Cardiac fibroblast (primary cell): Measurements from ENCODE around the gene FOCAD.

Experiments
- DNase-seq, 2 donors: peaks; one replicate each; pipeline versions ENCODE4 v3.0.0 to v3.0.0-alpha.2; 2010; ENCODE audit warnings: low read depth in 2 of 2
- H3K4me3 ChIP-seq, 2 donors: replicated peaks in 1 of 2; 1 replicate in 1 of 2; 2 replicates in 1 of 2; pipeline ENCODE4 v1.5.1; 2011; ENCODE audit warnings: low read depth in 2 of 2, low read length in 2 of 2, mild to moderate bottlenecking in 2 of 2, moderate library complexity in 1 of 2
- TF ChIP-seq, protein P1 (sequence below): IDR thresholded peaks from one replicate; pipeline ENCODE4 v1.5.1; 2011; ENCODE audit warnings: low read depth, mild to moderate bottlenecking, low read length, inconsistent platforms

The FOCAD gene

DNA sequence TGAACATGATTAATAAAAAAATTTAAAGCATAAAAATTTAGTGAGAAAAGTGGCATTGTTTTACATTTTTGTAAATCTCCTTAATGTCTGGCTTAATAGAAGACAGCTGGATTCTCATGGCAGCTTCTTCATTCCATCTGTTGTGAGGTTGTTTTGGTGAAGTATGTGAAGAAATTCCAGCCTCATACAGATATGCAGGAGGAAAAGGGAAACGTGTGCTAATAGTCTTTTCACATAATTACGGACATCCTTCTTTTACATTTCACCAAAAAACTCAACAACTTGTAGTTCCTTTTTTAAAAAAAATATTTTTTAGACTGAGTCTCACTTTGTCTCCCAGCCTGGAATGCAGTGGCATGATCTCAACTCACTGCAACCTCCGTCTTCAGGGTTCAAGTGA, 300.4 kb downstream of the FOCAD start:
- TF ChIP-seq, protein P1, sequence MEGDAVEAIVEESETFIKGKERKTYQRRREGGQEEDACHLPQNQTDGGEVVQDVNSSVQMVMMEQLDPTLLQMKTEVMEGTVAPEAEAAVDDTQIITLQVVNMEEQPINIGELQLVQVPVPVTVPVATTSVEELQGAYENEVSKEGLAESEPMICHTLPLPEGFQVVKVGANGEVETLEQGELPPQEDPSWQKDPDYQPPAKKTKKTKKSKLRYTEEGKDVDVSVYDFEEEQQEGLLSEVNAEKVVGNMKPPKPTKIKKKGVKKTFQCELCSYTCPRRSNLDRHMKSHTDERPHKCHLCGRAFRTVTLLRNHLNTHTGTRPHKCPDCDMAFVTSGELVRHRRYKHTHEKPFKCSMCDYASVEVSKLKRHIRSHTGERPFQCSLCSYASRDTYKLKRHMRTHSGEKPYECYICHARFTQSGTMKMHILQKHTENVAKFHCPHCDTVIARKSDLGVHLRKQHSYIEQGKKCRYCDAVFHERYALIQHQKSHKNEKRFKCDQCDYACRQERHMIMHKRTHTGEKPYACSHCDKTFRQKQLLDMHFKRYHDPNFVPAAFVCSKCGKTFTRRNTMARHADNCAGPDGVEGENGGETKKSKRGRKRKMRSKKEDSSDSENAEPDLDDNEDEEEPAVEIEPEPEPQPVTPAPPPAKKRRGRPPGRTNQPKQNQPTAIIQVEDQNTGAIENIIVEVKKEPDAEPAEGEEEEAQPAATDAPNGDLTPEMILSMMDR, result no peak
- no peak overlapping the region for H3K4me3 ChIP-seq
- DNase-seq, result peak in 1 of 2 donors; percentile 9

DNA sequence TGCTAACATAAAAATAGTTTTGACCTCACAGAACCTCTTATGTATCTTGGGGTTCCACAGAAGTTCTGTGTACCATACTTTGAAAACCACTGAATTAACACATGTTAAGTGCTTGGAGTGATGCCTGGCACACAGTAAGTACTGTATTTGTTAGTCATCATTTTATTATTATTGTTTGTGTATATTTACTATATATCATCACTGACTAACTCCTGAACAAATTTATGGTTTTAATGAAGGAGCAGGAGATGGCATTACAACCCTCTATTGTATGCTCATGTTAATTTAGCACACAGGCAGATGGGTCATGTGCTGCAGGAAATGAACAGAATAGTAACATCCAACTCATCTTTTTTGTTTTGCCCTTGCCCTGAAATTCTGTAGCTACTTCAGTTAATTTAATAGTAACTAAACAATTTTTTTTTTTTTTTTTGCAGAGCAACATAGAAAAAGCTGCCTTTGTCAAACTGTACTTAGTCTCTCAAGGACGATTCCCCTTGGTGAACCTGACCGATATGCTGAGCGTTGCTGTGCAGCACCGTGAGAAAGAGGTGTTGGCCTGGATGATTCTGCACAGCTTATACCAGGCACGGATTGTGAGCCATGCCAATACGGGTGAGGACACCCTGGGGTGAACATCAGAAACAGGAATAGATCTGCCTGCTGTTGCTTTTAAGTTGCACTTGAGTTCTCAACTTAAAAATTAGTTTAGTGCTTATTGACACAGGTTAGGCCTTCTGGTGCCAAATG, 302.0 kb downstream of the FOCAD start:
- TF ChIP-seq, protein P1, result no peak
- DNase-seq, result no peak
- H3K4me3 ChIP-seq, result no peak overlapping the region

DNA sequence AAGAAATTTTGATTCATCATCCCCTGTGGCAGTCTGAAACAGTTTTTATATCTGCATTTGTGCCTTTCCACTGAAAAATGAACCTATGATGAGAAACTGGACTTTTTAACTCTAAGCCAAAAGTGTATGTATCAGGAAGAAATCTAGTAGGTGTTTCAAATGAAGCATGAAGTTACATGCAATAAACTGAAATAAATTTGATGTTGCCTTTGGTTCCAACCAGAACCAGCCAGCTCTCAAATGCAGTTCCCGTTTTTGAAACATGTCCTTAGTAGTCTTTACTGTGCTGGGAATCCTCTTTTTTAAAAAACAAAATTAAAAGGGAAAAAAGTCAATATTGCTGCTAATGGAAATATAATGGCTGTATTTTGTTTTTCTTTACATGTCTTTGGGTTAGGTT, 303.5 kb downstream of the FOCAD start:
- no peak for DNase-seq
- H3K4me3 ChIP-seq, result no peak overlapping the region
- TF ChIP-seq, protein P1, result no peak

DNA sequence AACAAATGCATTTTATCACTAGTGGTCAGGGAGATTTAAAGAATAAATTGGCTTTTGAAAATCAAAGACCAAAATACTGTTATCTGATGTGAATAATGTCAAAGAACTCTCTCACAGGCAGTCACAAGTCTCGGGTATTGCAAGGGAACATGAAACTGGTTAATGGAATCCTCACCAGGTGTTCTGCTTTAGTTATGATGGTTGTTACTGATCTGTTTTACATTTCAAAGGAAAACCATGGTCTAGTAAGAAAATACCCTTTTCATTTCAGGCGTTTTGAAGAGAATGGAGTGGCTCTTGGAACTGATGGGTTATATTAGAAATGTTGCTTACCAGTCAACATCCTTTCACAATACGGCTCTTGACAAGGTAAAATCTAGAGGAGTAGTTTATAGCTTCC, 304.0 kb downstream of the FOCAD start:
- no peak overlapping the region for H3K4me3 ChIP-seq
- peak in 1 of 2 donors; percentile 22 for DNase-seq
- TF ChIP-seq, protein P1, result no peak

DNA sequence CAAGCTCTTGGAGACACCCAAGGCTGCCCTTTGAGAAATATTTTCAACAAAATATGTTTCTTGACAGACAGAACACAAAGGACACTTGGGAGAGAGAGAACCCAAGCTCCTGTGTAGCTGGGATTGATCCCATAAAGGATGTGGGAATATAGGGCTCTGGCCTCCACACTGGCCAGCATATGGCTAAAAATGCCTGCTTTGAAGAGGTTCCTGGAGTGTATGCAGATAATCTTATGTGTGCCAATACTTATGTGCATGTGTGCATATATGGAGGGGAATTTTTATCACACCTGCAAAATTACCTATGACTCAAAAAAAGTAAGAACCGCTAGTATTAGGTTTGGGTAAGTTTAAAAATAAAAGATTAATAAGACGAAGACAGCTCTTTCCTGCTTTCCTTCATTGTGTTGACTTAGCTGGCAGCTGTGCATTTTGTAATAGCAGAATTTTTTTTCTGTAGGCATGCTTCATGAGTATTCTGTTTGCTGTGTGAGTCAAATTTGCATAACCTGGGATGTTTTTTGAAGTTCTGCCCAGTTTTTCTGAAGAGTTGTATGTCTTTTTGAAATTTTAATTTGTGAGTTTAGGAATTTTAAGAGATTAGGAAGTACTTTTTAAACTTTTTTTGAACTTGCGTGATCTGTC, 304.7 kb downstream of the FOCAD start:
- no peak overlapping the region for H3K4me3 ChIP-seq
- DNase-seq, result peak; percentile 24 to 80
- TF ChIP-seq, protein P1, result no peak

DNA sequence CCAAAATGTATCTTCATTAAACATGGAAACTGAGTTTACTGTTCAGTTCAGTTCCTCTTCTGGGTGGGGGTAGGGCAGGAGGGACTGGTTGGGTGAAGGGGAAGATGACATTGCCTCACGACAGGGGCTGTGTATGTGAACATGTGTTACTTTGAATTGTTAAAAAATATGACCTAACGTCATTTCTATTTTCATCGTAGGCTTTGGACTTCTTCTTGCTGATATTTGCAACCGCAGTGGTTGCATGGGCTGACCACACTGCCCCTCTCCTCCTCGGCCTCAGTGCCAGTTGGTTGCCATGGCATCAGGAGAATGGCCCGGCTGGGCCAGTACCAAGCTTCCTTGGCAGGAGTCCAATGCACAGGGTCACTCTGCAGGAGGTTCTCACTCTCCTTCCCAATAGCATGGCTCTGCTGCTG, 305.9 kb downstream of the FOCAD start:
- no peak overlapping the region for H3K4me3 ChIP-seq
- DNase-seq, result no peak

More for the DNA sequence above, 305.9 kb downstream of the FOCAD start:
- TF ChIP-seq, protein P1, result no peak
